GM23338 (cell line): ENCODE measurements around the gene CNPY4. TPM values are rescaled to one million over a fixed set of nuclear protein-coding genes. Genes with fewer than 3 reads are reported as not detected.

Experiments used
- ATAC-seq: fragments of 200-7000 bp; cut with Tn5 transposase; 3 replicates; pipeline ENCODE4 v1.9.1; 2020
- DNase-seq: peaks from one replicate; pipeline ENCODE4 v3.0.0-alpha.2; 2015; ENCODE audit warnings: low spot score
- H2AFZ ChIP-seq: fragments of 200-600 bp; sonication (generic); 2 replicates; pipeline ENCODE4 v1.8.0; 2016; ENCODE audit warnings: antibody characterized with exemption, mild to moderate bottlenecking, moderate library complexity
- H3F3A ChIP-seq: fragments of 200-600 bp; sonication (generic); replicated peaks from 2 replicates; pipeline ENCODE4 v1.8.0; 2017; ENCODE audit warnings: antibody characterized with exemption, mixed run types, low read depth
- H3K27ac ChIP-seq: fragments of 200-600 bp; sonication (generic); 2 replicates; pipeline ENCODE4 v1.6.1; 2016; ENCODE audit warnings: low read depth
- H3K27me3 ChIP-seq: fragments of 200-600 bp; sonication (generic); 2 replicates; pipeline ENCODE4 v1.8.0; 2016; ENCODE audit warnings: mild to moderate bottlenecking, mixed run types, moderate library complexity; ENCODE audit not compliant: insufficient read depth
- H3K36me3 ChIP-seq: fragments of 200-600 bp; sonication (generic); 2 replicates; pipeline ENCODE4 v1.8.0; 2016; ENCODE audit warnings: mild to moderate bottlenecking; ENCODE audit not compliant: insufficient read depth
- H3K4me1 ChIP-seq: fragments of 200-600 bp; sonication (generic); 2 replicates; pipeline ENCODE4 v1.8.0; 2016; ENCODE audit warnings: mild to moderate bottlenecking, moderate library complexity; ENCODE audit not compliant: insufficient read depth
- H3K4me2 ChIP-seq: fragments of 200-600 bp; sonication (generic); 2 replicates; pipeline ENCODE4 v1.7.1; 2017; ENCODE audit warnings: mixed run types
- H3K4me3 ChIP-seq: fragments of 200-600 bp; sonication (generic); 2 replicates; pipeline ENCODE4 v1.6.1; 2016; ENCODE audit warnings: mixed run types
- H3K79me2 ChIP-seq: fragments of 200-600 bp; sonication (generic); replicated peaks from 2 replicates; pipeline ENCODE4 v1.8.0; 2017; ENCODE audit warnings: mild to moderate bottlenecking; ENCODE audit not compliant: insufficient read depth
- H3K9me2 ChIP-seq: fragments of 200-600 bp; sonication (generic); 2 replicates; pipeline ENCODE4 v1.8.0; 2017; ENCODE audit not compliant: insufficient read depth
- H4K20me1 ChIP-seq: fragments of 200-600 bp; sonication (generic); replicated peaks from 2 replicates; pipeline ENCODE4 v1.8.0; 2017; ENCODE audit warnings: mild to moderate bottlenecking; ENCODE audit not compliant: insufficient read depth
- H3K27ac Mint-ChIP-seq: 2 replicates; pipeline ENCODE4 v1.8.0; 2020; ENCODE audit warnings: inconsistent platforms, mild to moderate bottlenecking, moderate library complexity, mixed read lengths
- H3K27me3 Mint-ChIP-seq: 3 replicates; pipeline ENCODE4 v1.8.0; 2022; ENCODE audit warnings: low read depth, mild to moderate bottlenecking, moderate library complexity, mixed read lengths, inconsistent platforms; ENCODE audit not compliant: insufficient read depth, poor library complexity
- H3K36me3 Mint-ChIP-seq: 3 replicates; pipeline ENCODE4 v1.8.0; 2021; ENCODE audit warnings: low read depth, mild to moderate bottlenecking, inconsistent platforms, moderate library complexity, mixed read lengths
- H3K4me1 Mint-ChIP-seq: 3 replicates; pipeline ENCODE4 v1.8.0; 2020; ENCODE audit warnings: mild to moderate bottlenecking, inconsistent platforms, mixed read lengths
- H3K4me3 Mint-ChIP-seq: 3 replicates; pipeline ENCODE4 v1.8.0; 2021; ENCODE audit warnings: moderate library complexity, mild to moderate bottlenecking, inconsistent platforms, mixed read lengths
- H3K9me3 Mint-ChIP-seq: 3 replicates; pipeline ENCODE4 v1.8.0; 2020; ENCODE audit warnings: moderate library complexity, mild to moderate bottlenecking, inconsistent platforms, mixed read lengths
- CREB1 ChIP-seq: fragments of 250-450 bp; sonication (Bioruptor Pico); IDR thresholded peaks from 2 replicates; pipeline ENCODE4 v1.5.0; 2020; ENCODE audit warnings: low read depth, mild to moderate bottlenecking, moderate library complexity
- EZH2 ChIP-seq: fragments of 200-600 bp; sonication (generic); IDR thresholded peaks from one replicate; pipeline ENCODE4 v1.8.0; 2017; ENCODE audit warnings: antibody characterized with exemption, mild to moderate bottlenecking, low read depth; ENCODE audit not compliant: unreplicated experiment
- EZH2phosphoT487 ChIP-seq: fragments of 200-600 bp; sonication (generic); IDR thresholded peaks from one replicate; pipeline ENCODE4 v1.8.1; 2018; ENCODE audit warnings: antibody characterized with exemption; ENCODE audit not compliant: unreplicated experiment
- JUNB ChIP-seq: IDR thresholded peaks from one replicate; pipeline ENCODE4 v1.6.1; 2016; ENCODE audit warnings: antibody characterized with exemption; ENCODE audit not compliant: unreplicated experiment
- NANOG ChIP-seq: IDR thresholded peaks from 2 replicates; pipeline ENCODE4 v1.6.1; 2016; ENCODE audit warnings: antibody characterized with exemption, borderline replicate concordance
- POLR2AphosphoS5 ChIP-seq: IDR thresholded peaks from 2 replicates; pipeline ENCODE4 v1.6.1; 2016; ENCODE audit warnings: antibody characterized with exemption, low read depth
- STAT1 ChIP-seq: IDR thresholded peaks from one replicate; pipeline ENCODE4 v1.6.1; 2016; ENCODE audit warnings: antibody characterized with exemption; ENCODE audit not compliant: unreplicated experiment
- ZNF114 ChIP-seq: fragments of 250-450 bp; sonication (Bioruptor Pico); IDR thresholded peaks from 2 replicates; pipeline ENCODE4 v1.5.0; 2020; ENCODE audit warnings: mild to moderate bottlenecking, moderate library complexity
- ZNF331 ChIP-seq: fragments of 250-450 bp; sonication (Bioruptor Pico); IDR thresholded peaks from 2 replicates; pipeline ENCODE4 v1.5.0; 2020; ENCODE audit warnings: low read depth, mild to moderate bottlenecking, moderate library complexity
- polyA plus RNA-seq: library from polyadenylated mRNA; unstranded; fragments of >200 nt; fragmentation: Nextera tagmentation; extraction: Ambion mirVana; gene quantifications from 2 replicates; pipeline ENCODE4 v1.2.1, GENCODE V29; 2016
- total RNA-seq: library from RNA; depleted of rRNA; stranded (reverse); fragments of >200 nt; shearing (Covaris generic); gene quantifications from 2 replicates; pipeline ENCODE4 v1.2.3, GENCODE V29; 2014
- TF ChIP-seq, protein P1 (sequence below), 2 experiments: fragments of 200-600 bp in 1 of 2; sonication (generic) in 1 of 2; conservative IDR thresholded peaks; 2 replicates each; pipeline versions ENCODE4 v1.5.1 to v1.6.1; 2016 to 2017; ENCODE audit warnings: antibody characterized with exemption in 2 of 2, low read depth in 2 of 2, mild to moderate bottlenecking in 2 of 2, moderate library complexity in 1 of 2
- TF ChIP-seq, protein P2 (sequence below): IDR thresholded peaks from one replicate; pipeline ENCODE4 v1.6.1; 2018; ENCODE audit warnings: antibody characterized with exemption; ENCODE audit not compliant: unreplicated experiment
- TF ChIP-seq, protein P3 (sequence below): IDR thresholded peaks from 2 replicates; pipeline ENCODE4 v1.6.1; 2016; ENCODE audit warnings: antibody characterized with exemption
- TF ChIP-seq, protein P4 (sequence below): fragments of 250-450 bp; sonication (Bioruptor Pico); IDR thresholded peaks from 2 replicates; pipeline ENCODE4 v1.5.0; 2020; ENCODE audit warnings: mild to moderate bottlenecking, moderate library complexity

Gene CNPY4
- total and polyA plus RNA-seq, 2 experiments from 2014 or later, result 10.7 to 12.0 TPM

DNA sequence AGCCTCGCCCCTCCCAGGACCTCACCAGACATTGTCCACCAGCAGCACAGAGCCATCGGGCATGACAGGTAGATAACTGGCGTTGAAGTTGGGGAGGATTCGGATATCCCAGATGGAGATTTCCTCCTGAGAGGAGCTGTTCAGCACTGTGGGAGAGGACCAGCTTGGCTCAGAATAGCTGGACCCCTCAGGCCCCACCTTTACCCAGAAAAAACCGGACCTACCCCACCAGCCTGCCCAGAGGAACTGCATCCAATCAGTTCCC lies 37.6 kb downstream of the CNPY4 start:
- no peaks in the 10 kb centered on the region for H3K9me3 Mint-ChIP-seq
- Histone ChIP-seq H3K9me2 (no peaks in the 10 kb centered on the region), H3K4me3 (peak overlapping the region; percentile 97; the same call in 1 of the 2 replicates), H3K27me3 (no peaks in the 10 kb centered on the region), H4K20me1 (peaks cover 14% of the 10 kb centered on the region), H3K27ac (peak overlapping the region; percentile 74; the same call in 1 of the 2 replicates), H3K36me3 (no peaks in the 10 kb centered on the region), H3K79me2 (no peaks in the 10 kb centered on the region; the same call in 1 of the 2 replicates), H3K4me2 (peak overlapping the region; percentile 88), H3K4me1 (peaks cover 7% of the 10 kb centered on the region; the same call in 1 of the 2 replicates), H2AFZ (no peak overlapping the region), H3F3A (peaks cover 35% of the 10 kb centered on the region)
- peak overlapping the region; percentile 83 for H3K4me3 Mint-ChIP-seq
- ATAC-seq (no peak), DNase-seq (no peak)
- peaks cover 24% of the 10 kb centered on the region for H3K27me3 Mint-ChIP-seq
- H3K4me1 Mint-ChIP-seq, result peaks cover 31% of the 10 kb centered on the region
- no peak for TF ChIP-seq POLR2AphosphoS5
- TF ChIP-seq, protein P1, sequence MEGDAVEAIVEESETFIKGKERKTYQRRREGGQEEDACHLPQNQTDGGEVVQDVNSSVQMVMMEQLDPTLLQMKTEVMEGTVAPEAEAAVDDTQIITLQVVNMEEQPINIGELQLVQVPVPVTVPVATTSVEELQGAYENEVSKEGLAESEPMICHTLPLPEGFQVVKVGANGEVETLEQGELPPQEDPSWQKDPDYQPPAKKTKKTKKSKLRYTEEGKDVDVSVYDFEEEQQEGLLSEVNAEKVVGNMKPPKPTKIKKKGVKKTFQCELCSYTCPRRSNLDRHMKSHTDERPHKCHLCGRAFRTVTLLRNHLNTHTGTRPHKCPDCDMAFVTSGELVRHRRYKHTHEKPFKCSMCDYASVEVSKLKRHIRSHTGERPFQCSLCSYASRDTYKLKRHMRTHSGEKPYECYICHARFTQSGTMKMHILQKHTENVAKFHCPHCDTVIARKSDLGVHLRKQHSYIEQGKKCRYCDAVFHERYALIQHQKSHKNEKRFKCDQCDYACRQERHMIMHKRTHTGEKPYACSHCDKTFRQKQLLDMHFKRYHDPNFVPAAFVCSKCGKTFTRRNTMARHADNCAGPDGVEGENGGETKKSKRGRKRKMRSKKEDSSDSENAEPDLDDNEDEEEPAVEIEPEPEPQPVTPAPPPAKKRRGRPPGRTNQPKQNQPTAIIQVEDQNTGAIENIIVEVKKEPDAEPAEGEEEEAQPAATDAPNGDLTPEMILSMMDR (conservative IDR thresholded peaks at IDR 0.05; ENCODE audit: low read depth in 2 of 2), result no peak
- TF ChIP-seq JUNB, result no peak
- TF ChIP-seq STAT1, result no peak
- TF ChIP-seq, protein P2, sequence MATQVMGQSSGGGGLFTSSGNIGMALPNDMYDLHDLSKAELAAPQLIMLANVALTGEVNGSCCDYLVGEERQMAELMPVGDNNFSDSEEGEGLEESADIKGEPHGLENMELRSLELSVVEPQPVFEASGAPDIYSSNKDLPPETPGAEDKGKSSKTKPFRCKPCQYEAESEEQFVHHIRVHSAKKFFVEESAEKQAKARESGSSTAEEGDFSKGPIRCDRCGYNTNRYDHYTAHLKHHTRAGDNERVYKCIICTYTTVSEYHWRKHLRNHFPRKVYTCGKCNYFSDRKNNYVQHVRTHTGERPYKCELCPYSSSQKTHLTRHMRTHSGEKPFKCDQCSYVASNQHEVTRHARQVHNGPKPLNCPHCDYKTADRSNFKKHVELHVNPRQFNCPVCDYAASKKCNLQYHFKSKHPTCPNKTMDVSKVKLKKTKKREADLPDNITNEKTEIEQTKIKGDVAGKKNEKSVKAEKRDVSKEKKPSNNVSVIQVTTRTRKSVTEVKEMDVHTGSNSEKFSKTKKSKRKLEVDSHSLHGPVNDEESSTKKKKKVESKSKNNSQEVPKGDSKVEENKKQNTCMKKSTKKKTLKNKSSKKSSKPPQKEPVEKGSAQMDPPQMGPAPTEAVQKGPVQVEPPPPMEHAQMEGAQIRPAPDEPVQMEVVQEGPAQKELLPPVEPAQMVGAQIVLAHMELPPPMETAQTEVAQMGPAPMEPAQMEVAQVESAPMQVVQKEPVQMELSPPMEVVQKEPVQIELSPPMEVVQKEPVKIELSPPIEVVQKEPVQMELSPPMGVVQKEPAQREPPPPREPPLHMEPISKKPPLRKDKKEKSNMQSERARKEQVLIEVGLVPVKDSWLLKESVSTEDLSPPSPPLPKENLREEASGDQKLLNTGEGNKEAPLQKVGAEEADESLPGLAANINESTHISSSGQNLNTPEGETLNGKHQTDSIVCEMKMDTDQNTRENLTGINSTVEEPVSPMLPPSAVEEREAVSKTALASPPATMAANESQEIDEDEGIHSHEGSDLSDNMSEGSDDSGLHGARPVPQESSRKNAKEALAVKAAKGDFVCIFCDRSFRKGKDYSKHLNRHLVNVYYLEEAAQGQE, result no peak
- no peak for TF ChIP-seq CREB1
- no peak for TF ChIP-seq EZH2phosphoT487
- no peak for TF ChIP-seq EZH2
- no peak for TF ChIP-seq NANOG
- TF ChIP-seq ZNF331 (CRISPR knock-in tag), result no peak
- TF ChIP-seq, protein P3, sequence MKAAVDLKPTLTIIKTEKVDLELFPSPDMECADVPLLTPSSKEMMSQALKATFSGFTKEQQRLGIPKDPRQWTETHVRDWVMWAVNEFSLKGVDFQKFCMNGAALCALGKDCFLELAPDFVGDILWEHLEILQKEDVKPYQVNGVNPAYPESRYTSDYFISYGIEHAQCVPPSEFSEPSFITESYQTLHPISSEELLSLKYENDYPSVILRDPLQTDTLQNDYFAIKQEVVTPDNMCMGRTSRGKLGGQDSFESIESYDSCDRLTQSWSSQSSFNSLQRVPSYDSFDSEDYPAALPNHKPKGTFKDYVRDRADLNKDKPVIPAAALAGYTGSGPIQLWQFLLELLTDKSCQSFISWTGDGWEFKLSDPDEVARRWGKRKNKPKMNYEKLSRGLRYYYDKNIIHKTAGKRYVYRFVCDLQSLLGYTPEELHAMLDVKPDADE, result no peak
- TF ChIP-seq ZNF114, result no peak
- TF ChIP-seq, protein P4, sequence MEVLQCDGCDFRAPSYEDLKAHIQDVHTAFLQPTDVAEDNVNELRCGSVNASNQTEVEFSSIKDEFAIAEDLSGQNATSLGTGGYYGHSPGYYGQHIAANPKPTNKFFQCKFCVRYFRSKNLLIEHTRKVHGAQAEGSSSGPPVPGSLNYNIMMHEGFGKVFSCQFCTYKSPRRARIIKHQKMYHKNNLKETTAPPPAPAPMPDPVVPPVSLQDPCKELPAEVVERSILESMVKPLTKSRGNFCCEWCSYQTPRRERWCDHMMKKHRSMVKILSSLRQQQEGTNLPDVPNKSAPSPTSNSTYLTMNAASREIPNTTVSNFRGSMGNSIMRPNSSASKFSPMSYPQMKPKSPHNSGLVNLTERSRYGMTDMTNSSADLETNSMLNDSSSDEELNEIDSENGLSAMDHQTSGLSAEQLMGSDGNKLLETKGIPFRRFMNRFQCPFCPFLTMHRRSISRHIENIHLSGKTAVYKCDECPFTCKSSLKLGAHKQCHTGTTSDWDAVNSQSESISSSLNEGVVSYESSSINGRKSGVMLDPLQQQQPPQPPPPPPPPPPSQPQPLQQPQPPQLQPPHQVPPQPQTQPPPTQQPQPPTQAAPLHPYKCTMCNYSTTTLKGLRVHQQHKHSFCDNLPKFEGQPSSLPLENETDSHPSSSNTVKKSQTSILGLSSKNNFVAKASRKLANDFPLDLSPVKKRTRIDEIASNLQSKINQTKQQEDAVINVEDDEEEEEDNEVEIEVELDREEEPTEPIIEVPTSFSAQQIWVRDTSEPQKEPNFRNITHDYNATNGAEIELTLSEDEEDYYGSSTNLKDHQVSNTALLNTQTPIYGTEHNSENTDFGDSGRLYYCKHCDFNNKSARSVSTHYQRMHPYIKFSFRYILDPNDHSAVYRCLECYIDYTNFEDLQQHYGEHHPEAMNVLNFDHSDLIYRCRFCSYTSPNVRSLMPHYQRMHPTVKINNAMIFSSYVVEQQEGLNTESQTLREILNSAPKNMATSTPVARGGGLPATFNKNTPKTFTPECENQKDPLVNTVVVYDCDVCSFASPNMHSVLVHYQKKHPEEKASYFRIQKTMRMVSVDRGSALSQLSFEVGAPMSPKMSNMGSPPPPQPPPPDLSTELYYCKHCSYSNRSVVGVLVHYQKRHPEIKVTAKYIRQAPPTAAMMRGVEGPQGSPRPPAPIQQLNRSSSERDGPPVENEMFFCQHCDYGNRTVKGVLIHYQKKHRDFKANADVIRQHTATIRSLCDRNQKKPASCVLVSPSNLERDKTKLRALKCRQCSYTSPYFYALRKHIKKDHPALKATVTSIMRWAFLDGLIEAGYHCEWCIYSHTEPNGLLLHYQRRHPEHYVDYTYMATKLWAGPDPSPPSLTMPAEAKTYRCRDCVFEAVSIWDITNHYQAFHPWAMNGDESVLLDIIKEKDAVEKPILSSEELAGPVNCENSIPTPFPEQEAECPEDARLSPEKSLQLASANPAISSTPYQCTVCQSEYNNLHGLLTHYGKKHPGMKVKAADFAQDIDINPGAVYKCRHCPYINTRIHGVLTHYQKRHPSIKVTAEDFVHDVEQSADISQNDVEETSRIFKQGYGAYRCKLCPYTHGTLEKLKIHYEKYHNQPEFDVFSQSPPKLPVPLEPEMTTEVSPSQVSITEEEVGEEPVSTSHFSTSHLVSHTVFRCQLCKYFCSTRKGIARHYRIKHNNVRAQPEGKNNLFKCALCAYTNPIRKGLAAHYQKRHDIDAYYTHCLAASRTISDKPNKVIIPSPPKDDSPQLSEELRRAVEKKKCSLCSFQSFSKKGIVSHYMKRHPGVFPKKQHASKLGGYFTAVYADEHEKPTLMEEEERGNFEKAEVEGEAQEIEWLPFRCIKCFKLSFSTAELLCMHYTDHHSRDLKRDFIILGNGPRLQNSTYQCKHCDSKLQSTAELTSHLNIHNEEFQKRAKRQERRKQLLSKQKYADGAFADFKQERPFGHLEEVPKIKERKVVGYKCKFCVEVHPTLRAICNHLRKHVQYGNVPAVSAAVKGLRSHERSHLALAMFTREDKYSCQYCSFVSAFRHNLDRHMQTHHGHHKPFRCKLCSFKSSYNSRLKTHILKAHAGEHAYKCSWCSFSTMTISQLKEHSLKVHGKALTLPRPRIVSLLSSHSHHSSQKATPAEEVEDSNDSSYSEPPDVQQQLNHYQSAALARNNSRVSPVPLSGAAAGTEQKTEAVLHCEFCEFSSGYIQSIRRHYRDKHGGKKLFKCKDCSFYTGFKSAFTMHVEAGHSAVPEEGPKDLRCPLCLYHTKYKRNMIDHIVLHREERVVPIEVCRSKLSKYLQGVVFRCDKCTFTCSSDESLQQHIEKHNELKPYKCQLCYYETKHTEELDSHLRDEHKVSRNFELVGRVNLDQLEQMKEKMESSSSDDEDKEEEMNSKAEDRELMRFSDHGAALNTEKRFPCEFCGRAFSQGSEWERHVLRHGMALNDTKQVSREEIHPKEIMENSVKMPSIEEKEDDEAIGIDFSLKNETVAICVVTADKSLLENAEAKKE, result no peak
- H3K36me3 Mint-ChIP-seq, result peaks cover 51% of the 10 kb centered on the region
- H3K27ac Mint-ChIP-seq, result no peak overlapping the region; the same call in 1 of the 2 replicates
